HepG2 (cell line): ENCODE measurements around the gene PTPN18. TPM values are rescaled to one million over a fixed set of nuclear protein-coding genes. Genes with fewer than 3 reads are reported as not detected.
A peak's percentile ranks its signal among the peaks of the same experiment; 100 is the strongest.

ENCODE experiments used
- ATAC-seq: fragments of 200-7000 bp; cut with Tn5 transposase; 3 replicates; pipeline ENCODE4 v1.9.1; 2020; ENCODE audit warnings: mild to moderate bottlenecking, moderate library complexity
- BruUV-seq: library from RNA; stranded (reverse); fragments of 400-500 nt; replicated peaks from 2 replicates; lab custom pipeline; 2021; lab: Mats Ljungman, UMichigan
- CTCF ChIA-PET: fragments of 300-600 bp; formaldehyde crosslinking; extraction: SDS; loops from one replicate; lab custom pipeline; 2021; ENCODE audit warnings: low total read pairs, inconsistent platforms, low intra/inter-chr PET ratio; lab: Yijun Ruan, JAX
- POLR2A ChIA-PET: fragments of 350-600 bp; sonication (Branson Sonifier 250); formaldehyde crosslinking; loops from one replicate; lab custom pipeline; 2020; ENCODE audit warnings: antibody characterized with exemption, inconsistent platforms; lab: Yijun Ruan, JAX
- DNase-seq: peaks from one replicate; pipeline ENCODE4 v3.0.0-alpha.2; 2015; ENCODE audit warnings: low spot score
- FAIRE-seq: peaks from 3 replicates; lab custom pipeline; 2011; peaks lifted over from hg19 to GRCh38; lab: Jason Lieb, UNC
- H2AFZ ChIP-seq: one replicate; pipeline ENCODE4 v1.6.1; 2011; ENCODE audit warnings: low read length, inconsistent platforms
- H3K27ac ChIP-seq: fragments of 300-600 bp; 3 replicates; pipeline ENCODE4 v1.8.0; 2011; ENCODE audit warnings: mixed run types, mild to moderate bottlenecking, mixed read lengths, low read length, inconsistent platforms; ENCODE audit not compliant: insufficient read depth; ENCODE audit errors: extremely low read length
- H3K27me3 ChIP-seq, 2 experiments: fragments of 200-600 bp in 1 of 2; 2 replicates in 1 of 2; 3 replicates in 1 of 2; pipeline versions ENCODE4 v1.6.0 to v1.8.0; 2011; ENCODE audit warnings: low read length in 2 of 2, mild to moderate bottlenecking in 2 of 2, moderate library complexity in 2 of 2, inconsistent platforms in 1 of 2; ENCODE audit not compliant: insufficient read depth in 2 of 2, control insufficient read depth in 1 of 2
- H3K36me3 ChIP-seq, 2 experiments: fragments of 200-600 bp in 1 of 2; replicated peaks in 1 of 2; 2 replicates in 1 of 2; 3 replicates in 1 of 2; pipeline versions ENCODE4 v1.5.1 to v1.8.0; 2011; ENCODE audit warnings: low read length in 2 of 2, inconsistent platforms in 1 of 2; ENCODE audit not compliant: insufficient read depth in 2 of 2, control insufficient read depth in 1 of 2
- H3K4me1 ChIP-seq: 2 replicates; pipeline ENCODE4 v1.5.1; 2012; ENCODE audit warnings: low read length, inconsistent platforms; ENCODE audit not compliant: insufficient read depth
- H3K4me2 ChIP-seq: 2 replicates; pipeline ENCODE4 v1.6.0; 2011; ENCODE audit warnings: low read depth, low read length, inconsistent platforms
- H3K4me3 ChIP-seq, 3 experiments: fragments of 200-600 bp in 1 of 3; sonication (generic), shearing (Covaris generic) in 1 of 3; replicated peaks in 1 of 3; 2 replicates each; pipeline ENCODE4 v1.5.1; 2011 to 2016; ENCODE audit warnings: low read length in 3 of 3, inconsistent platforms in 2 of 3, low read depth in 2 of 3, mild to moderate bottlenecking in 2 of 3, control low read depth in 1 of 3, mixed read lengths in 1 of 3; ENCODE audit not compliant: insufficient read depth in 1 of 3
- H3K79me2 ChIP-seq: one replicate; pipeline ENCODE4 v1.6.1; 2011; ENCODE audit warnings: low read length, inconsistent platforms; ENCODE audit not compliant: insufficient read depth
- H3K9ac ChIP-seq: 2 replicates; pipeline ENCODE4 v1.6.0; 2011; ENCODE audit warnings: mild to moderate bottlenecking, low read depth, low read length, inconsistent platforms; ENCODE audit not compliant: insufficient read depth
- H3K9me3 ChIP-seq: 2 replicates; pipeline ENCODE4 v1.5.1; 2012; ENCODE audit warnings: mild to moderate bottlenecking, low read length
- H4K20me1 ChIP-seq: 2 replicates; pipeline ENCODE4 v1.6.0; 2011; ENCODE audit warnings: inconsistent platforms, mild to moderate bottlenecking, low read length, moderate library complexity; ENCODE audit not compliant: insufficient read depth
- AGO2 ChIP-seq: fragments of 200-400 bp; formaldehyde crosslinking; optimal IDR thresholded peaks from 2 replicates; pipeline ENCODE3; 2017; ENCODE audit warnings: mild to moderate bottlenecking, low read depth, low read length, moderate library complexity
- FOXK2 ChIP-seq: fragments of 450-650 bp; IDR thresholded peaks from 2 replicates; pipeline ENCODE4 v1.6.1; 2016
- ISX ChIP-seq: sonication (generic); formaldehyde crosslinking; conservative IDR thresholded peaks from 2 replicates; pipeline ENCODE4 v1.5.0; 2020; ENCODE audit warnings: missing genetic modification reagents
- RELA ChIP-seq: sonication (generic); formaldehyde crosslinking; IDR thresholded peaks from 2 replicates; pipeline ENCODE4 v1.4.0; 2020; ENCODE audit warnings: missing genetic modification reagents
- SMC3 ChIP-seq: IDR thresholded peaks from 2 replicates; pipeline ENCODE4 v1.6.1; 2011; ENCODE audit warnings: low read length, improper control_type of control experiment
- SP4 ChIP-seq: sonication (generic); formaldehyde crosslinking; IDR thresholded peaks from 2 replicates; pipeline ENCODE4 v1.8.1; 2023; ENCODE audit warnings: mild to moderate bottlenecking, missing genetic modification reagents
- SRY ChIP-seq: sonication (generic); formaldehyde crosslinking; IDR thresholded peaks from 2 replicates; pipeline ENCODE4 v1.8.0; 2022; ENCODE audit warnings: mild to moderate bottlenecking, missing genetic modification reagents
- ZMYM4 ChIP-seq: sonication (generic); formaldehyde crosslinking; IDR thresholded peaks from 2 replicates; pipeline ENCODE4 v1.8.1; 2023; ENCODE audit warnings: mild to moderate bottlenecking, missing genetic modification reagents
- ZNF407 ChIP-seq: sonication (generic); formaldehyde crosslinking; IDR thresholded peaks from one replicate; pipeline ENCODE4 v1.5.1; 2020; ENCODE audit warnings: mild to moderate bottlenecking, missing genetic modification reagents; ENCODE audit errors: not compliant biosample characterization
- ZNF792 ChIP-seq: IDR thresholded peaks from 2 replicates; pipeline ENCODE4 v1.6.1; 2016
- WGBS: methylation state at CpG from one replicate; pipeline ENCODE4 v1.1.6; 2017; ENCODE audit warnings: low lambda C conversion rate; 5-methylcytosine and 5-hydroxymethylcytosine counted together
- in situ Hi-C: cut with HindIII; loops from 2 replicates; pipeline ENCODE4 v1.10.0; 2017; ENCODE audit warnings: low pct_unique_long_range_greater_than_20kb; ENCODE audit not compliant: extremely low pct_ligation_motif_present
- intact Hi-C: fragments of 100-400 bp; cut with micrococcal nuclease; formaldehyde crosslinking; loops from one replicate; pipeline ENCODE4 v1.10.0; 2022; ENCODE audit not compliant: unreplicated experiment
- polyA plus RNA-seq, 8 experiments: library from polyadenylated mRNA; depleted of rRNA in 3 of 8; stranded (reverse) in 7 of 8; unstranded in 1 of 8; fragments of >200 nt; fragmentation: Illumina TruSeq in 4 of 8; extraction: Trizol in 4 of 8; gene quantifications; 2 replicates each; pipeline versions ENCODE4 v1.2.1 to v1.2.3, GENCODE V29; 2011 to 2016; ENCODE audit warnings: low read depth in 4 of 8, missing spikeins in 1 of 8, mixed read lengths in 1 of 8; ENCODE audit not compliant: insufficient read depth in 1 of 8
- total RNA-seq, 5 experiments: library from RNA; depleted of rRNA; stranded (reverse); fragments of >200 nt; fragmentation: Illumina TruSeq; extraction: Trizol; gene quantifications; 2 replicates each; pipeline ENCODE4 v1.2.3, GENCODE V29; 2016; ENCODE audit warnings: low read depth in 1 of 5
- TF ChIP-seq, protein P1 (sequence below): sonication (generic); formaldehyde crosslinking; conservative IDR thresholded peaks from 2 replicates; pipeline ENCODE4 v1.4.0; 2020; ENCODE audit warnings: missing genetic modification reagents

Gene PTPN18
- total and polyA plus RNA-seq, 2 of the 13 experiments (the other 11 are each of a cell fraction or from before 2014, with no cell fraction given): 14.8 to 39.6 TPM

- H3K79me2 ChIP-seq: peaks cover 6% of the 10 kb centered on the region
- in situ Hi-C loops (no loop called here), intact Hi-C loops (no loop called here)
- no peak overlapping the region for H3K4me3 ChIP-seq
- no peaks in the 10 kb centered on the region for H3K9me3 ChIP-seq
- CTCF ChIA-PET: no interaction called here
- TF ChIP-seq AGO2: peak; percentile 63
- TF ChIP-seq SP4: no peak
- DNase-seq: no peak
- 78% methylated on average over 7 of the region's 7 CpGs for WGBS
- POLR2A ChIA-PET: interaction anchor here (5.7 kb wide), 1 partner anchor 9 kb away, joined by 120 read pairs; the partner anchor contains the start of gene IMP4
- H3K9ac ChIP-seq: no peak overlapping the region
- ATAC-seq: no peak
- no peaks in the 10 kb centered on the region; the same call in 1 of the 2 replicates for H4K20me1 ChIP-seq
- peaks cover 25% of the 10 kb centered on the region for H3K4me1 ChIP-seq
- peaks cover 9 to 19% of the 10 kb centered on the region in 2 experiments for H3K36me3 ChIP-seq
- H3K27ac ChIP-seq: no peak overlapping the region
- FAIRE-seq: no peak
- BruUV-seq: no TSS peak
- H3K4me2 ChIP-seq: no peak overlapping the region
- no peaks in the 10 kb centered on the region; a peak in 1 of 5 replicates for H3K27me3 ChIP-seq
- H2AFZ ChIP-seq: no peak overlapping the region
Observed at GRCh38 chr2:130351711-130352110, 4.1 kb upstream of the PTPN18 start.

GRCh38 chr2:130352237-130352636 lies 3.6 kb upstream of the PTPN18 start:
- H3K79me2 ChIP-seq: peaks cover 6% of the 10 kb centered on the region
- no peak for ATAC-seq
- no peaks in the 10 kb centered on the region; a peak in 1 of 5 replicates for H3K27me3 ChIP-seq
- H3K27ac ChIP-seq: no peak overlapping the region
- H3K9me3 ChIP-seq: no peaks in the 10 kb centered on the region
- H3K4me3 ChIP-seq: no peak overlapping the region
- no peak overlapping the region for H3K4me2 ChIP-seq
- H3K4me1 ChIP-seq: peaks cover 30% of the 10 kb centered on the region
- no peak for DNase-seq
- BruUV-seq: no TSS peak
- H4K20me1 ChIP-seq: no peaks in the 10 kb centered on the region; the same call in 1 of the 2 replicates
- in situ Hi-C loops (no loop called here), intact Hi-C loops (no loop called here)
- no peak overlapping the region for H3K9ac ChIP-seq
- ChIA-PET CTCF (no interaction called here), POLR2A (interaction anchor here (5.7 kb wide), 1 partner anchor 9 kb away, joined by 120 read pairs; the partner anchor contains the start of gene IMP4)
- 95% methylated on average over 7 of the region's 7 CpGs for WGBS
- FAIRE-seq: no peak
- H2AFZ ChIP-seq: no peak overlapping the region
- H3K36me3 ChIP-seq: peaks cover 8 to 14% of the 10 kb centered on the region in 2 experiments
- TF ChIP-seq ZNF407 (CRISPR knock-in tag): no peak
- no peak for TF ChIP-seq RELA (CRISPR knock-in tag)
- TF ChIP-seq SMC3: no peak
- no peak for TF ChIP-seq FOXK2
- TF ChIP-seq ISX: no peak
- TF ChIP-seq, protein P1, sequence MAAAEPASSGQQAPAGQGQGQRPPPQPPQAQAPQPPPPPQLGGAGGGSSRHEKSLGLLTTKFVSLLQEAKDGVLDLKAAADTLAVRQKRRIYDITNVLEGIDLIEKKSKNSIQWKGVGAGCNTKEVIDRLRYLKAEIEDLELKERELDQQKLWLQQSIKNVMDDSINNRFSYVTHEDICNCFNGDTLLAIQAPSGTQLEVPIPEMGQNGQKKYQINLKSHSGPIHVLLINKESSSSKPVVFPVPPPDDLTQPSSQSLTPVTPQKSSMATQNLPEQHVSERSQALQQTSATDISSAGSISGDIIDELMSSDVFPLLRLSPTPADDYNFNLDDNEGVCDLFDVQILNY (CRISPR knock-in tag): no peak
- TF ChIP-seq SRY (CRISPR knock-in tag): no peak
- TF ChIP-seq ZNF792 (CRISPR knock-in tag): no peak
- no peak for TF ChIP-seq ZMYM4 (CRISPR knock-in tag)
